ENCODE measurements around the gene IFI30.
"Not testable (repeated sequence)": the region's sequence is repeated elsewhere in the genome, so short reads cannot be mapped to it uniquely, and the experiment has no call there.

IFI30 gene

DNA sequence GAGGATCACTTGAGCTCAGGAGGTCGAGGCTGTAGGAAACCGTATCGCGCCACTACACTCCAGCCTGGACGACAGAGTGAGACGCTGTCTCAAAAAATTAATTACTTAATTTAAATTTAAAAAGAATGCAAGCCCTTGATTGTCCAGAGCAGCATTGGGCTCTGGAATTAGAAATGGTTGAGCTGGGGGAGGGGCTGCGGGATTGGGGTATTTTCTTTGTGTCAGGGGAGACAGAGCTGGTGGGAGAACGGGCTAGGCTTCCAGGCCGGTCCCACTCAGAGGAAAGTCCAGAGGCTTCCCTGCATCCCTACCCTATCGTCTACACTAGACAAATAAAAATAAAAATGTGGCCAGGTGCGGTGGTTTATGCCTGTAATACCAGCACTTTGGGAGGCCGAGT lies 32.4 kb downstream of the IFI30 start:
- no peaks in the 10 kb centered on the region for H3K36me3 ChIP-seq (ENCODE audit: insufficient read depth, insufficient read length, low read length)
- H3K27me3 ChIP-seq (ENCODE audit: insufficient read depth, insufficient read length): peaks cover 9% of the 10 kb centered on the region
- DNase-seq (ENCODE audit: low read depth, low spot score): no peak
- H3K4me1 ChIP-seq (ENCODE audit: insufficient read depth, insufficient read length): peaks cover 15% of the 10 kb centered on the region
- peak overlapping the region; percentile 95 for H3K9ac ChIP-seq (ENCODE audit: insufficient read length, low read depth)
- peak overlapping the region; percentile 52 for H3K4me3 ChIP-seq (ENCODE audit: insufficient read length, low read depth)
- H3K9me3 ChIP-seq (ENCODE audit: insufficient read depth, low read length): no peaks in the 10 kb centered on the region
- TF ChIP-seq ZNF274 (IDR thresholded peaks at IDR 0.05; ENCODE audit: low read depth, low read length) (no peak), SUZ12 (IDR thresholded peaks at IDR 0.05; ENCODE audit: extremely low read depth, insufficient read depth, insufficient read length) (no peak), YY1 (IDR thresholded peaks at IDR 0.05; ENCODE audit: insufficient read depth, insufficient read length) (no peak)

DNA sequence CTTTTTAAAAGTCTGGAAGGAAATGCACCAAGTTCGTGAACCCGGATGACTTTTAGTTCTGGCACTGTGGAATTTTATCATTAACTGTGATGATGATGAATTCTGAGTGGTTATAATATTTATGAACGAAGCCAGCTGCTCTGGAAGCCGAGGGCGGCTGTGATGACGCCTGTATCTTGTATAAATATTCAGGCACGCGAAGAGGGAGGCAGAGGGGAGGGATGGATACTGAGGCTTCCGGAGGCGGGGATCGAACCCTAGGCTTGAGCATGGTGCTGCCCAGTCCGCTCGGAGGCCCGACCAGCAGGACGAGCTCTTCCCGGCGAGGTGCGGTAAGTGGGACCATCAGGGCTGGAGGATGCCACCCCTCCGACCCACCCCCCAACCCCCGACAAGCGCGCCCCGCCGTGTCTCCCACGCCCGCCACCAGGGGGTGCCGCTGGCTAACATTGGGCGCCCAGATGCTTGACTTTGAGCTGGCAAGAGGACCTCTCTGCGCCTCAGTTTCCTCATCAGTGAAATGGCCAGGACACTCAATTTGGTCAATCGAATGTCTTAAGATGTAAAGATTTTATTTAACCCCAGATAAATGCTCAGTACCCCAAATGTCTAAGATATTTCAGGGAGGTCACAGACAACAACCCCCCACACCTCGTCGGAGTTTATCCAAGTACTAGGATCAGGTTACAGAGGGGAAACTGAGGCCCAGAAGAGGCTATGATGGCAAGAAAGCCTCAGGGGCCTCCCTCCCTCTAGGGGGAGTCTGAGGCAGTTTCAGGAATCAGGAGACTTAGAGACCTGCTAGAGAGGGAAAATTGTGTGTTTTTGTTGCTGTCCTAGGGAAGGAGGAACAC lies 34.7 kb downstream of the IFI30 start:
- Histone ChIP-seq H3K4me3 (ENCODE audit: insufficient read length, low read depth) (no peak overlapping the region), H3K27me3 (ENCODE audit: insufficient read depth, insufficient read length) (peaks cover 2% of the 10 kb centered on the region), H3K9me3 (ENCODE audit: insufficient read depth, low read length) (no peaks in the 10 kb centered on the region), H3K9ac (ENCODE audit: insufficient read length, low read depth) (no peak overlapping the region), H3K4me1 (ENCODE audit: insufficient read depth, insufficient read length) (peaks cover 11% of the 10 kb centered on the region), H3K36me3 (ENCODE audit: insufficient read depth, insufficient read length, low read length) (no peaks in the 10 kb centered on the region)
- TF ChIP-seq SUZ12 (IDR thresholded peaks at IDR 0.05; ENCODE audit: extremely low read depth, insufficient read depth, insufficient read length) (no peak), ZNF274 (IDR thresholded peaks at IDR 0.05; ENCODE audit: low read depth, low read length) (no peak), YY1 (IDR thresholded peaks at IDR 0.05; ENCODE audit: insufficient read depth, insufficient read length) (no peak)
- no peak for DNase-seq (ENCODE audit: low read depth, low spot score)

DNA sequence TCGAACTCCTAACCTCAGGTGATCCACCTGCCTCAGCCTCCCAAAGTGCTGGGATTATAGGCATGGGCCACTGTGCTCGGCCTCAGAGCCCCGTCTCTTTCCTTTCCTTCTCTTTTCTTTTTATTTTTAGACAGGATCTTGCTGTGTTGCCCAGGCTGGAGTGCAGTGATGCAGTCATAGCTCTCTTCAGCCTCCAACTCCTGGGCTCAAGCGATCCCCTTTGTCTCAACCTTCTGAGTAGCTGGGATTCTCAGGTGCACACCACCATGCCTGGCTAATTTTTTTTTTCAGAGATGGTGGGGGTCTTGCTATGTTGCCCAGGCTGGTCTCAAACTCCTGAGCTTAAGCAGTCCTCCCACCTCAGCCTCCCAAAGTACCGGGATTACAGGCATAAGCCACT lies 36.3 kb downstream of the IFI30 start:
- H3K36me3 ChIP-seq (ENCODE audit: insufficient read depth, insufficient read length, low read length); H3K9me3 ChIP-seq (ENCODE audit: insufficient read depth, low read length); DNase-seq (ENCODE audit: low read depth, low spot score); H3K27me3 ChIP-seq (ENCODE audit: insufficient read depth, insufficient read length); H3K9ac ChIP-seq (ENCODE audit: insufficient read length, low read depth); H3K4me3 ChIP-seq (ENCODE audit: insufficient read length, low read depth): not testable (repeated sequence)
- peaks cover 11% of the 10 kb centered on the region for H3K4me1 ChIP-seq (ENCODE audit: insufficient read depth, insufficient read length)

DNA sequence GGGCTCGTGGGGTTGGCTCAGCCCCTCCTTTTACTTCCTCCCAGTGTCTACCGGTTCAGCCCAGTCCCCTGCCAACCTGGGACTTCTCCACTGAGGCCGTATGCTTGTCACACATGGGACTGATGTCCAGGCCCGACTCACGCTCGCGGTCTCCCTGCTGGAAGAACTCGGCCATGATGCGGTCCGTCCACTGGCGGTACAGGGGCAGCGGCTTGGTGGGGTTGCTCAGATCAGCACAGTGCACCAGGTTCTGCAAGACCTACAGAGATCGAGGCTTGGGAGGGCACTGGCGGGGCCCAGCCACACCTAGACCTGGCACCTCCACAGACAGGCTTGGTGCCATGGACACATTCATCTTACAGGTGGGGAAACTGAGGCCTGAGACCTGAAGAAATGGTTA lies 38.1 kb downstream of the IFI30 start:
- DNase-seq (ENCODE audit: low read depth, low spot score): no peak
- TF ChIP-seq SUZ12 (IDR thresholded peaks at IDR 0.05; ENCODE audit: extremely low read depth, insufficient read depth, insufficient read length): no peak
- no peak for TF ChIP-seq ZNF274 (IDR thresholded peaks at IDR 0.05; ENCODE audit: low read depth, low read length)
- TF ChIP-seq YY1 (IDR thresholded peaks at IDR 0.05; ENCODE audit: insufficient read depth, insufficient read length): no peak
- no peak overlapping the region for H3K9ac ChIP-seq (ENCODE audit: insufficient read length, low read depth)

DNA sequence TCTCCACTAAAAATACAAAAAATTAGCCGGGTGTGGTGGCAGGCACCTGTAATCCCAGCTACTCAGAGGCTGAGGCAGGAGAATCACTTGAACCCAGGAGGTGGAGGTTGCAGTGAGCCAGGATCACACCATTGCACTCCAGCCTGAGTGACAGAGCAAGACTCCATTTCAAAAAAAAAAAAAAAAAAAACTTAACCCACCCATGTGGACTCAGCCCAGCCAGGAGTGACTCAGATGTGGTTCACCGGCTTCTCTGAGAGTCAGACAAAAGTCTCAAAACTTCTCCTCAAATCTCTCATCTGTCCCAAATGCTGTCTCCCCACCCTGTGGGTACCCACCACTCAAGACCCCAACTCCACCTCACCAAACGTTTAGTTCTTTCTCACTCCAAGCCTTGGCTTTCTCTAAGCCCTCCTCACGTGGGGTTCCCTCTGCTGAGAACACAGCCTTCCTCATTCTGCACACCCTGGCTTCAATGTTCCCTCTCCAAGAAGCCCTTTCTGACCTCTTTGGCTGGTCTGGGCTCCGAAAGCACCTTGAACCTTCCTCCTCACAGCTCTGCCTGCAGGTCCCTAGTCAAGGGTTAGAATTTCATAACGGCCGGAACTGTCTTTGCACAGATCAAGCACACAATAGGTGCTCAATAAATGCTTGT lies 41.3 kb downstream of the IFI30 start:
- H3K9ac ChIP-seq (ENCODE audit: insufficient read length, low read depth): no peak overlapping the region
- H3K4me1 ChIP-seq (ENCODE audit: insufficient read depth, insufficient read length): peaks cover 7% of the 10 kb centered on the region
- peaks cover 4% of the 10 kb centered on the region for H3K27me3 ChIP-seq (ENCODE audit: insufficient read depth, insufficient read length)
- no peaks in the 10 kb centered on the region for H3K9me3 ChIP-seq (ENCODE audit: insufficient read depth, low read length)
- no peak overlapping the region for H3K4me3 ChIP-seq (ENCODE audit: insufficient read length, low read depth)
- DNase-seq (ENCODE audit: low read depth, low spot score): no peak
- no peaks in the 10 kb centered on the region for H3K36me3 ChIP-seq (ENCODE audit: insufficient read depth, insufficient read length, low read length)
- TF ChIP-seq ZNF274 (IDR thresholded peaks at IDR 0.05; ENCODE audit: low read depth, low read length) (no peak), YY1 (IDR thresholded peaks at IDR 0.05; ENCODE audit: insufficient read depth, insufficient read length) (no peak), SUZ12 (IDR thresholded peaks at IDR 0.05; ENCODE audit: extremely low read depth, insufficient read depth, insufficient read length) (no peak)

More for the DNA sequence above, 38.1 kb downstream of the IFI30 start:
- Histone ChIP-seq H3K4me3 (ENCODE audit: insufficient read length, low read depth) (no peak overlapping the region), H3K4me1 (ENCODE audit: insufficient read depth, insufficient read length) (peaks cover 11% of the 10 kb centered on the region), H3K9me3 (ENCODE audit: insufficient read depth, low read length) (no peaks in the 10 kb centered on the region), H3K27me3 (ENCODE audit: insufficient read depth, insufficient read length) (no peaks in the 10 kb centered on the region), H3K36me3 (ENCODE audit: insufficient read depth, insufficient read length, low read length) (no peaks in the 10 kb centered on the region)

DNA sequence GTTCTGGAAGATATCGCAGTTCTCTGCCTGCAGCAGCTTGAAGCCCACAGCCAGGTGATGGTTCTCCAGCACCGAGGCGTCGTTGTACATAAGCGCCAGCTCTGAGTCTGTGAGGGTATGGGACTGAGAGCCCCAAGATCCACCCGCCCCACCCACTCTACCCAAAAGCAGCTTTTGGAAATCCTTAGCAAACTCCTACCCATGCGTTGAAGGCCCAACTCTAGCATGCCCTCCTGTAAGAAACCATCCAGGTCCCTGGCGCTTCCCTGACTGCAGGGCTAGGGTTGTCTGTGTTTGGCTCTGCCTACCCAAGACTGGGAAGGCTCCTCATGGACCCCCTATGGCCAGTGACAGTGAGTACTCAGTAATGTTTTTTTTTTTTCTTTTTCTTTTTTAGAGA lies 43.2 kb downstream of the IFI30 start:
- Histone ChIP-seq H3K36me3 (ENCODE audit: insufficient read depth, insufficient read length, low read length) (no peaks in the 10 kb centered on the region), H3K9ac (ENCODE audit: insufficient read length, low read depth) (no peak overlapping the region), H3K4me3 (ENCODE audit: insufficient read length, low read depth) (no peak overlapping the region), H3K9me3 (ENCODE audit: insufficient read depth, low read length) (no peaks in the 10 kb centered on the region), H3K27me3 (ENCODE audit: insufficient read depth, insufficient read length) (peaks cover 4% of the 10 kb centered on the region), H3K4me1 (ENCODE audit: insufficient read depth, insufficient read length) (peaks cover 12% of the 10 kb centered on the region)
- TF ChIP-seq ZNF274 (IDR thresholded peaks at IDR 0.05; ENCODE audit: low read depth, low read length) (no peak), YY1 (IDR thresholded peaks at IDR 0.05; ENCODE audit: insufficient read depth, insufficient read length) (no peak), SUZ12 (IDR thresholded peaks at IDR 0.05; ENCODE audit: extremely low read depth, insufficient read depth, insufficient read length) (no peak)
- no peak for DNase-seq (ENCODE audit: low read depth, low spot score)

DNA sequence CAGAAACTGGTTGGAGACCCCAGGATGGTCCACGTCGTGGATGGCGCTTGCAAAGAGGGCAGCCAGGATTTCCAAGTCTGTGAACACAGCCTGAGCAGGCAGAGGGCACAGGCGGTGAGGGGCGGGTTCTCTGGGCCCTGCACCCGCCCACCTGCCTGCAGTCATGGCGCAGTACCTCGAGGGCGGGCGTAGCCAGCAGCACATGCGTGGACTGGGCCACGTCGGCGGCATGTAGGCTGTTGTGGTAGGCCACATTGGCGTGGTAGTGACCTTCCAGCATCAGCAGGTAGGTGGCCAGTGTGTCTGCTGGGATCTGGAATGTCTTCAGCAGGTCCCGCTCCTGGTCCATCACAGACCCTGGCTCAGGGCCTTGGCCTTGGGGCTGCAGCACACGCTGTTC lies 44.5 kb downstream of the IFI30 start:
- no peak for TF ChIP-seq ZNF274 (IDR thresholded peaks at IDR 0.05; ENCODE audit: low read depth, low read length)
- TF ChIP-seq YY1 (IDR thresholded peaks at IDR 0.05; ENCODE audit: insufficient read depth, insufficient read length): no peak
- TF ChIP-seq SUZ12 (IDR thresholded peaks at IDR 0.05; ENCODE audit: extremely low read depth, insufficient read depth, insufficient read length): no peak
- no peak overlapping the region for H3K4me3 ChIP-seq (ENCODE audit: insufficient read length, low read depth)
- H3K27me3 ChIP-seq (ENCODE audit: insufficient read depth, insufficient read length): peaks cover 4% of the 10 kb centered on the region
- H3K36me3 ChIP-seq (ENCODE audit: insufficient read depth, insufficient read length, low read length): no peaks in the 10 kb centered on the region
- no peaks in the 10 kb centered on the region for H3K9me3 ChIP-seq (ENCODE audit: insufficient read depth, low read length)
- peaks cover 12% of the 10 kb centered on the region for H3K4me1 ChIP-seq (ENCODE audit: insufficient read depth, insufficient read length)
- H3K9ac ChIP-seq (ENCODE audit: insufficient read length, low read depth): no peak overlapping the region
- no peak for DNase-seq (ENCODE audit: low read depth, low spot score)

Measured in NT2/D1 (cell line).